Measurements from ENCODE around the gene CIC. TPM values are rescaled to one million over a fixed set of nuclear protein-coding genes. Genes with fewer than 3 reads are reported as not detected.

Gene CIC
- total RNA-seq, 2 donors from 2014 or later = 110 to 115 TPM

DNA sequence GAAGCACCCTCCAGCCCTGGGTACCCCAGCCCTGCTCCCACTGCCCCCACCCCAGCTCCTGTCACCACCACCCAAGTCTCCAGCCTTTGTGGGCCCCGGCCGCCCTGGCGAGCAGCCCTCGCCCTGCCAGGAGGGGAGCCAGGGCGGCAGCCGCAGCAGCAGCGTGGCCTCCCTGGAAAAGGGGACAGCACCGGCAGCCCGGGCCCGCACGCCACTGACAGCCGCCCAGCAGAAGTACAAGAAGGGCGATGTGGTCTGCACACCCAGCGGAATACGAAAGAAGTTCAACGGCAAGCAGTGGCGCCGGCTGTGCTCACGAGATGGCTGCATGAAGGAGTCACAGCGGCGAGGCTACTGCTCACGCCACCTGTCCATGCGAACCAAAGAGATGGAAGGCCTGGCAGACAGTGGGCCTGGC lies 3.9 kb downstream of the CIC start:
- no peak overlapping the region for H3K27ac Mint-ChIP-seq
- no peak overlapping the region for H3K4me3 Mint-ChIP-seq
- H3K27me3 Mint-ChIP-seq = no peaks in the 10 kb centered on the region
- peaks cover 5% of the 10 kb centered on the region for H3K36me3 Mint-ChIP-seq
- ATAC-seq (no peak), DNase-seq (ENCODE audit: low spot score) (no peak)
- H3K9me3 Mint-ChIP-seq = no peaks in the 10 kb centered on the region
- peaks cover 20 to 49% of the 10 kb centered on the region in 2 donors for H3K4me1 Mint-ChIP-seq (ENCODE audit: low read depth in 2 of 2)

DNA sequence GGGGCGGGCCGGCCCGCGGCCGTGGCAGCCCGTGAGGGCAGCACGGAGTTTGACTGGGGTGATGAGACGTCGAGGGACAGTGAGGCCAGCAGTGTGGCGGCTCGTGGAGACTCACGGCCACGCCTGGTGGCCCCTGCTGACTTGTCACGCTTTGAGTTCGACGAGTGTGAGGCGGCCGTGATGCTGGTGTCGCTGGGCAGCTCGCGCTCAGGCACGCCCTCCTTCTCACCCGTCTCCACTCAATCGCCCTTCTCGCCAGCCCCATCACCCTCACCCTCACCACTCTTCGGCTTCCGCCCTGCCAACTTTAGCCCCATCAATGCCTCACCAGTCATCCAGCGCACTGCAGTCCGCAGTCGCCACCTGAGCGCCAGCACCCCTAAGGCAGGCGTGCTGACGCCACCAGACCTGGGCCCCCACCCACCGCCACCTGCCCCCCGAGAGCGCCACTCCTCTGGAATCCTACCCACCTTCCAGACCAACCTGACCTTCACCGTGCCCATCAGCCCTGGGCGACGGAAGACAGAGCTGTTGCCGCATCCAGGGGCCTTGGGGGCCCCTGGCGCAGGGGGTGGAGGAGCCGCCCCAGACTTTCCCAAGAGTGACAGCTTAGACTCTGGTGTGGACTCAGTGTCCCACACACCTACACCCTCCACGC lies 4.5 kb downstream of the CIC start:
- no peak overlapping the region for H3K27ac Mint-ChIP-seq
- H3K4me3 Mint-ChIP-seq = no peak overlapping the region
- peaks cover 25 to 52% of the 10 kb centered on the region in 2 donors for H3K4me1 Mint-ChIP-seq (ENCODE audit: low read depth in 2 of 2)
- no peak for ATAC-seq
- DNase-seq (ENCODE audit: low spot score) = no peak
- no peaks in the 10 kb centered on the region for H3K9me3 Mint-ChIP-seq
- H3K36me3 Mint-ChIP-seq = peaks cover 5% of the 10 kb centered on the region
- H3K27me3 Mint-ChIP-seq = no peaks in the 10 kb centered on the region

GRCh38 chr19:42274065-42274682 lies 5.1 kb downstream of the CIC start:
- no peak for DNase-seq (ENCODE audit: low spot score)
- no peaks in the 10 kb centered on the region for H3K9me3 Mint-ChIP-seq
- H3K27me3 Mint-ChIP-seq = no peaks in the 10 kb centered on the region
- peak overlapping the region in 1 of 2 donors; percentile 83 for H3K27ac Mint-ChIP-seq
- no peak overlapping the region for H3K4me3 Mint-ChIP-seq
- H3K4me1 Mint-ChIP-seq (ENCODE audit: low read depth in 2 of 2) = peaks cover 32 to 58% of the 10 kb centered on the region in 2 donors
- peaks cover 5% of the 10 kb centered on the region for H3K36me3 Mint-ChIP-seq
- ATAC-seq = no peak

- no peaks in the 10 kb centered on the region for H3K9me3 Mint-ChIP-seq
- H3K36me3 Mint-ChIP-seq = peaks cover 5% of the 10 kb centered on the region
- H3K27ac Mint-ChIP-seq = peak overlapping the region; percentile 18 to 83
- H3K27me3 Mint-ChIP-seq = no peaks in the 10 kb centered on the region
- ATAC-seq (no peak), DNase-seq (ENCODE audit: low spot score) (no peak)
- H3K4me1 Mint-ChIP-seq (ENCODE audit: low read depth in 2 of 2) = peaks cover 38 to 56% of the 10 kb centered on the region in 2 donors
- peak overlapping the region; percentile 28 for H3K4me3 Mint-ChIP-seq
These were observed 6.1 kb downstream of the CIC start for GRCh38 chr19:42275103-42275502.

- peaks cover 5% of the 10 kb centered on the region for H3K36me3 Mint-ChIP-seq
- H3K4me1 Mint-ChIP-seq (ENCODE audit: low read depth in 2 of 2) = peaks cover 38 to 52% of the 10 kb centered on the region in 2 donors
- H3K27me3 Mint-ChIP-seq = no peaks in the 10 kb centered on the region
- DNase-seq (ENCODE audit: low spot score) (no peak), ATAC-seq (no peak)
- H3K27ac Mint-ChIP-seq = peak overlapping the region; percentile 22 to 83
- no peaks in the 10 kb centered on the region for H3K9me3 Mint-ChIP-seq
- peak overlapping the region; percentile 11 for H3K4me3 Mint-ChIP-seq
These were observed 6.5 kb downstream of the CIC start for GRCh38 chr19:42275517-42275916.

GRCh38 chr19:42276284-42276683 lies 7.2 kb downstream of the CIC start:
- H3K36me3 Mint-ChIP-seq = peaks cover 5% of the 10 kb centered on the region
- H3K4me1 Mint-ChIP-seq (ENCODE audit: low read depth in 2 of 2) = peaks cover 38 to 46% of the 10 kb centered on the region in 2 donors
- H3K9me3 Mint-ChIP-seq = no peaks in the 10 kb centered on the region

DNA sequence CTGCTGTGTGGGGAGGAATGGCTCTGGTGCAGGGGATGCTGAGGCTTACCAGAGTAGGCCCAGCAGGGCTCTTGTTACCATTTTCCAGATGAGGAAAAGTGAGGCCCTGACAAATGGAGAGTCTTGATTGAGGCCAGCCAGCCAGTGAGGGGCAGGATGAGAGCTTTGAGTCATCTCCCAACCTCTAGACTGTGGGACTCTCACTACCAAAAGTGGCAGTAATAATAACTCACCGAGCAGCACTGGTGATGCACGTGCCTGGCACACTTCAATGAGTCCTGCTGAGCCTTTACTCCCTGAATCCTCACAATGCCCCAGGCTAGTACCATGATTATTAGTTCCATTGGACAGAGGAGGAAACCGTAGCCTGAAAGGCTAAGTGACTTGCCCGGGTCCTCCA lies 7.8 kb downstream of the CIC start:
- no peak overlapping the region for H3K27ac Mint-ChIP-seq
- H3K4me1 Mint-ChIP-seq (ENCODE audit: low read depth in 2 of 2) = peaks cover 38 to 44% of the 10 kb centered on the region in 2 donors

More at GRCh38 chr19:42276284-42276683, 7.2 kb downstream of the CIC start:
- Mint-ChIP-seq H3K27me3 (no peaks in the 10 kb centered on the region), H3K4me3 (peak overlapping the region; percentile 11), H3K27ac (peak overlapping the region in 1 of 2 donors; percentile 22)
- no peak for ATAC-seq
- no peak for DNase-seq (ENCODE audit: low spot score)

DNA sequence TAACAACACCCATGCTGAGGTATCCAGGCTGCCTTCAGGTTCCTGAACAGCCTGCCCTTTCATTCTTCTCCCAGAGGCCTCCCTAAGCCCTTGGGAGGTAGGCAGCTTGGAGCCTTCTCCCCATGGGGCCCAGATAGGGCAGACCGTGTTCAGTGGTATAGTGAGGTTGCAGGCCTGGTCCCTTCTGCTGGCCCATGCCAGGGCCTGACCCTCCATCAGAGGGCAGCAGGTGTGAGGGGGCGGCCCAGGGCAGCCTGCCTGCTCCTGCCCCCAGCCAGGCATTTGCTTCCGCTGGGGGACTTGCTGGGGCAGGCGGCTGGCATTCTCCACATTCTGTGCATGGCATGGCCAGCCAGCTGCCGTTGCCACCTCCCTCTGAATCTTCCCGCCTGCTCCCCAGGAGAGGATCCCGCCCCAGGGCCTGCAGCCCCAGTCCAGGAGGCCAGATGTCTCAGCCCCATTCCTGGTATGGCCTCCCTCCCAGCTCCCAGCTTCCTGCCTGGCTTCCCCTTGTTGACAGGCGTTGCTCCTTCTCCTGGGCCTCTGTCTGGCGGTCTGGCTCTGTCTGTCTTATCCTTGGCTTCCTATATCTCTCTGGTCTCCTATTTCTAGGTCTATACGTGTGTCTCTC lies 8.9 kb downstream of the CIC start:
- Mint-ChIP-seq H3K36me3 (peaks cover 5% of the 10 kb centered on the region), H3K27me3 (no peaks in the 10 kb centered on the region), H3K4me1 (ENCODE audit: low read depth in 2 of 2) (peaks cover 38 to 50% of the 10 kb centered on the region in 2 donors), H3K27ac (peak overlapping the region; percentile 93 to 94), H3K9me3 (no peaks in the 10 kb centered on the region), H3K4me3 (no peak overlapping the region)
- no peak for ATAC-seq
- DNase-seq (ENCODE audit: low spot score) = no peak

More for the DNA sequence above, 7.8 kb downstream of the CIC start:
- Mint-ChIP-seq H3K9me3 (no peaks in the 10 kb centered on the region), H3K27me3 (no peaks in the 10 kb centered on the region), H3K4me3 (no peak overlapping the region), H3K36me3 (peaks cover 5% of the 10 kb centered on the region)
- DNase-seq (ENCODE audit: low spot score) (no peak), ATAC-seq (peak in 1 of 2 donors; percentile 14)

- Mint-ChIP-seq H3K4me3 (no peak overlapping the region), H3K4me1 (ENCODE audit: low read depth in 2 of 2) (peaks cover 38 to 50% of the 10 kb centered on the region in 2 donors)
- no peak for DNase-seq (ENCODE audit: low spot score)
These were observed 9.6 kb downstream of the CIC start for GRCh38 chr19:42278452-42279154.

DNA sequence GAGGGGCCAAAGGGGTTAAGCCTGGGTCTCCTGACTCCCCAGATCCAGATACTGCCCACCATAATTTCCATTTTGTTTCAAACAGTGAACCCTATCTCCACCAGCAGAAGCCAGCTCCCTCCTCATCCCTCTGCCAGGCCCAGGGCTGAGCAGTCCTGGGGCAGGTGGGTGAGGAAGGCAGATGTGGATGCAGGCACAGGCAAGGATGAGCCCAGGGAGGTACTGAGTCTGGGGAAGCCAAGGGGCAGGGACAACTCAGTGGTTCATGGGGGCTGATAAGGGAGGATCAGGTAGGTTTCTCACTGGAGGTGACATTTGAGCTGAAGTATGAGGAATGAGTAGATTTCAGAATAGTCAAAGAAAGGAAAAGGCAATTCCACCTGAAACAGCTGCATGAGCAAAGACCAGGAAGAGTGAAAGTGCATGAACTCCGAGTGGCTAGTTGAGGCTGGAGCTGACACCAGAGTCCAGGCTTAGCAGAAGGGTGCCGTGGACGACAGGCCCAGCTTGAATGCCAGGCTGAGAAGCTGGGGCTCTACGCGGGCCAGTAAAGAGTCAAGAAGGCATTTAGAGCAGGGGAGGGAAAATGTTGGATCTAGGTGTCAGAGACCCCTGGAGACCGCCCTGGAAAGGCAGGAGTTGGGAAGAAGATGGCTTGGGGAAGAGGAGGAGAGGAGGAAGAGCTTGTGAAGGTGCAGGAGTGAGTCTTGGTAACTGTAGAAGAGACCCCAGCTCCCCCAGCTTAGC lies 10.3 kb downstream of the CIC start:
- H3K27ac Mint-ChIP-seq = peak overlapping the region; percentile 93 to 94
- ATAC-seq (no peak), DNase-seq (ENCODE audit: low spot score) (no peak)
- no peak overlapping the region for H3K4me3 Mint-ChIP-seq
- peaks cover 5% of the 10 kb centered on the region for H3K36me3 Mint-ChIP-seq
- peaks cover 38 to 49% of the 10 kb centered on the region in 2 donors for H3K4me1 Mint-ChIP-seq (ENCODE audit: low read depth in 2 of 2)
- no peaks in the 10 kb centered on the region for H3K27me3 Mint-ChIP-seq
- H3K9me3 Mint-ChIP-seq = no peaks in the 10 kb centered on the region

More at GRCh38 chr19:42278452-42279154, 9.6 kb downstream of the CIC start:
- H3K27me3 Mint-ChIP-seq = no peaks in the 10 kb centered on the region
- ATAC-seq = no peak
- H3K36me3 Mint-ChIP-seq = peaks cover 5% of the 10 kb centered on the region
- H3K9me3 Mint-ChIP-seq = no peaks in the 10 kb centered on the region
- peak overlapping the region; percentile 93 to 94 for H3K27ac Mint-ChIP-seq

DNA sequence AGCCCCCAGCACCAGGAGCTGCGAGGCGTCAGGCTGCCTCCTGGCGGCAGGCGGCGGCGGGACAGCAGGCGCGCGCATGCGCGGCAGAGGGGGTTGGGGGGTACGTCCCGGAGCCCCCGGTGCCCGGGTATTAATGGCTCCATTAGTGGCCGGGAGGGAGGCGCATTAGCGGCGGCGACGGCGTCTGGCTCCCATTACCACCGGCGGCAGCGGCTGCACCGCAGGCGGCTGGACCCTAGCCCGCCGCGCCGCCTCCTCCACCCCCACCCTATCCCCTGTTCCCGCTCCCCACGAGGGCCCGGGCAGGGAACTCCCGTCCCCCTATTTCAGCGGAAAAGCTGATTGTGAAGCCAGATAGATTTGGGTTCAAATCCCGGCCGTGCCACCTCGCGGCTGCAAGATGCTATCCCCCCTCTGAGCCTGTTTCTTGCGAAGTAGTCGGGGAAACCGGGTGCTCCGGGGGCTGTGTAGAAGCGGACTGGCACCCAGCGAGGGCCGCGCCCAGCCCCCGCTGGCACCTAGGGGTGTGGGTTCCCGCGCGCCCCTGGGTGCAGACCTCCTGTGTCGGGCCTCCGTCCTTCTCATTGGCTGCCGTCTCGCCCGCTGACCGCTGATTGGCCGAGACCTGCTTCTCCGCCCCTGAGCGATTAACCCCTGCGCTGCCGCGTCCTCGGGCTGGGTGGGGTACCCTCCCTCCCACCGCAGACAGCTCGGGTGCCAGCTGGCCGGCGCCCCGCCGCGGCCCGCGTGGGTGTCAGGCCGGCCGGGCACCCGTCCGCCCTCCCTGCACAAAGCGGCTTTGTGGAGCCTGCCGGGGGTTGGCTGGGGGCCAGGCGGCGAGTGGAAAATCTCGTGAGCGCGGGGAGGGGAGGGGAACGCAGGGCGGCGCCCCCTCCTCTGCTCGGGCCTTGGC lies 11.1 kb downstream of the CIC start:
- Mint-ChIP-seq H3K27me3 (no peaks in the 10 kb centered on the region), H3K4me1 (ENCODE audit: low read depth in 2 of 2) (peaks cover 36 to 48% of the 10 kb centered on the region in 2 donors), H3K9me3 (no peaks in the 10 kb centered on the region), H3K36me3 (peaks cover 5% of the 10 kb centered on the region), H3K27ac (peak overlapping the region; percentile 93 to 94), H3K4me3 (no peak overlapping the region)
- peak; percentile 57 for ATAC-seq
- peak; percentile 90 for DNase-seq (ENCODE audit: low spot score)

DNA sequence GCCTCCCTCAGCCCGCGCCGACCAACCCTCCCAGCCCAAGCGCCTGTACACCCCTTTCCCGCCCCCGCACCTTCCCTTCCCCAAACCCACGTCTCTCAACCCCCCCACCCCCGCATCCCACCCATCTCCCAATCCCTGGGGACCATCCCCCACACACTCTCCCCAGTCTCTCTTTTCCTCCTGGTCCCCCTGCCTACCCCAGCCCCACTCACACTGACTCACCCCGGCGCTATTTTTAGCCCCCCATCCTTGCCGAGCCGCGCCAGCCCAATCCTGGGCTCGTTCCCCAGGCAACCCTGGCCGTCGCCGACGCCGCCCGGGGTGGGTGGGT lies 11.7 kb downstream of the CIC start:
- H3K27ac Mint-ChIP-seq = no peak overlapping the region
- no peak for ATAC-seq
- no peak for DNase-seq (ENCODE audit: low spot score)
- H3K4me1 Mint-ChIP-seq (ENCODE audit: low read depth in 2 of 2) = peaks cover 40 to 47% of the 10 kb centered on the region in 2 donors
- no peaks in the 10 kb centered on the region for H3K9me3 Mint-ChIP-seq
- H3K36me3 Mint-ChIP-seq = peaks cover 5% of the 10 kb centered on the region
- no peak overlapping the region for H3K4me3 Mint-ChIP-seq
- H3K27me3 Mint-ChIP-seq = no peaks in the 10 kb centered on the region

All from natural killer cell treated with Interleukin-12 subunit alpha and Interleukin-12 subunit beta and Interleukin-15 and Interleukin-18, amount 100 ng/mL, for 72 hours (primary cell).